Skin of body (tissue), 2 donors: ENCODE measurements around the gene C9orf72. TPM values are rescaled to one million over a fixed set of nuclear protein-coding genes. Genes with fewer than 3 reads are reported as not detected.

Experiments used
- DNase-seq: peaks from one replicate; lab custom pipeline; 2025; lab: John Stamatoyannopoulos, UW
- total RNA-seq: library from RNA; depleted of rRNA; stranded (reverse); fragments of >200 nt; gene quantifications from one replicate; pipeline ENCODE4 v1.2.3, GENCODE V29; 2014

Gene C9orf72
- total RNA-seq, 1 donor from 2014 or later = 19.3 TPM

- no peak for DNase-seq
These were observed 34.6 kb downstream of the C9orf72 start for GRCh38 chr9:27538647-27539046.

- no peak for DNase-seq
These were observed 35.5 kb downstream of the C9orf72 start for GRCh38 chr9:27537756-27538155.

GRCh38 chr9:27537027-27537435, 36.2 kb downstream of the C9orf72 start:
- DNase-seq = no peak

- DNase-seq = no peak
These were observed 37.1 kb downstream of the C9orf72 start for GRCh38 chr9:27536168-27536567.

GRCh38 chr9:27535701-27536118, 37.6 kb downstream of the C9orf72 start:
- no peak for DNase-seq

GRCh38 chr9:27534658-27535209, 38.5 kb downstream of the C9orf72 start:
- no peak for DNase-seq

- no peak for DNase-seq
These were observed 39.1 kb downstream of the C9orf72 start for GRCh38 chr9:27534131-27534530.

GRCh38 chr9:27533311-27533710, 40.0 kb downstream of the C9orf72 start:
- no peak for DNase-seq

GRCh38 chr9:27532046-27532445, 41.2 kb downstream of the C9orf72 start:
- DNase-seq = no peak

- no peak for DNase-seq
These were observed 42.1 kb downstream of the C9orf72 start for GRCh38 chr9:27530915-27531755.

- DNase-seq = peak; percentile 70
These were observed 43.7 kb downstream of the C9orf72 start, which contains the start of gene MOB3B for GRCh38 chr9:27529316-27530278. MOB3B (minus strand) TSS chr9:27529814; CDS start chr9:27455550, 74,264 bp downstream.

- DNase-seq = peak; percentile 32
These were observed 44.4 kb downstream of the C9orf72 start for GRCh38 chr9:27528886-27529315.

GRCh38 chr9:27528076-27528885, 45.0 kb downstream of the C9orf72 start:
- DNase-seq = peak; percentile 77

GRCh38 chr9:27527702-27528075, 45.6 kb downstream of the C9orf72 start:
- DNase-seq = no peak

- DNase-seq = no peak
These were observed 49.0 kb downstream of the C9orf72 start, which contains the start of gene IFNK for GRCh38 chr9:27524236-27524635. IFNK (plus strand) TSS chr9:27524290; CDS start chr9:27524337, 47 bp downstream.

GRCh38 chr9:27523141-27523540, 50.1 kb downstream of the C9orf72 start:
- DNase-seq = no peak

GRCh38 chr9:27520986-27521385, 52.3 kb downstream of the C9orf72 start:
- DNase-seq = no peak

GRCh38 chr9:27519466-27520465, 53.5 kb downstream of the C9orf72 start:
- no peak for DNase-seq

GRCh38 chr9:27518809-27519208, 54.5 kb downstream of the C9orf72 start:
- DNase-seq = no peak
